ENCODE data around the gene CD300H.
"Not testable (repeated sequence)": the region's sequence is repeated elsewhere in the genome, so short reads cannot be mapped to it uniquely, and the experiment has no call there.

The CD300H gene

GRCh38 chr17:74528491-74529199 lies 38.7 kb downstream of the CD300H start:
- DNase-seq: peak in 6 of 58 donors; percentile 16 to 51 (median 34)

- DNase-seq: no peak
Measured at GRCh38 chr17:74527756-74528155, 39.6 kb downstream of the CD300H start.

- DNase-seq: no peak
Measured at GRCh38 chr17:74527081-74527480, 40.2 kb downstream of the CD300H start.

GRCh38 chr17:74526681-74527080 lies 40.6 kb downstream of the CD300H start:
- DNase-seq: no peak

GRCh38 chr17:74525781-74526288 lies 41.5 kb downstream of the CD300H start:
- no peak for DNase-seq

GRCh38 chr17:74525465-74525725 lies 41.9 kb downstream of the CD300H start:
- DNase-seq: no peak

- DNase-seq: no peak
Measured at GRCh38 chr17:74524653-74525464, 42.5 kb downstream of the CD300H start.

- DNase-seq: no peak
Measured at GRCh38 chr17:74523308-74523707, 44.0 kb downstream of the CD300H start.

GRCh38 chr17:74522381-74523105 lies 44.8 kb downstream of the CD300H start:
- no peak for DNase-seq

- DNase-seq: peak in 1 of 58 donors; percentile 20
Measured at GRCh38 chr17:74521701-74522201, 45.6 kb downstream of the CD300H start.

GRCh38 chr17:74520790-74521480 lies 46.4 kb downstream of the CD300H start:
- no peak for DNase-seq

- DNase-seq: peak in 2 of 58 donors; percentile 9 to 14
Measured at GRCh38 chr17:74520016-74520434, 47.3 kb downstream of the CD300H start.

- not testable (repeated sequence) for DNase-seq
Measured at GRCh38 chr17:74518413-74518981, 48.8 kb downstream of the CD300H start.

- DNase-seq: no peak
Measured at GRCh38 chr17:74516561-74517328, 50.6 kb downstream of the CD300H start.

GRCh38 chr17:74515941-74516340 lies 51.4 kb downstream of the CD300H start:
- no peak for DNase-seq

GRCh38 chr17:74514632-74515334 lies 52.5 kb downstream of the CD300H start:
- DNase-seq: peak in 4 of 58 donors; percentile 21 to 79 (median 62)

- DNase-seq: peak in 5 of 58 donors; percentile 46 to 85 (median 47)
Measured at GRCh38 chr17:74513987-74514631, 53.2 kb downstream of the CD300H start.

GRCh38 chr17:74512624-74513091 lies 54.7 kb downstream of the CD300H start:
- no peak for DNase-seq

Data from anterior cingulate cortex (tissue), 58 donors.